Measurements from ENCODE around the gene POLD3. TPM values are rescaled to one million over a fixed set of nuclear protein-coding genes. Genes with fewer than 3 reads are reported as not detected.

The POLD3 gene
- total and polyA plus RNA-seq, 4 donors = 7.6 to 21.1 (median 15.0) TPM

DNA sequence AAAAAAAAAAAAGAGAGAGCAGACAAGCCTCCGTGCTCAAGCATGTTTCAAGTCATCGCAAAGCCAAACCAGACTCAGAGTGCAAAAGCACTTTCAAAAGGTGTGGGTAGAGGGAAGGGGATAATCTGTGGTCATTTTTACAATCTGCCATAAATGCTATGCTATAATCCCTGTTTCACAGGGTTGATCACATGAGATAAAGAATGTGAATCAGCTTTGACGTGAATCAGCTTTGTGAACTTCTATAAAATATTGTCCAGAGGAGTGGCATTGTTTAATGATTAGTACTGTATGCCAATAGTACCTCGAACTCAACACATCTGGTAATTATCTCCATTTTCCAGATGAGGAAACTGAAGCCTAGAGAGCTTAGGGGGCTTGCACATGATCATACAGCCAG lies 20.0 kb upstream of the POLD3 start:
- H3K36me3 ChIP-seq (ENCODE audit: control insufficient read depth in 4 of 4, insufficient read depth in 4 of 4, low read length in 4 of 4) = no peaks in the 10 kb centered on the region
- WGBS, 2 donors = 87 to 93% methylated on average over 4 of the region's 4 CpGs
- no peaks in the 10 kb centered on the region for H3K27me3 ChIP-seq (ENCODE audit: control insufficient read depth in 3 of 3, insufficient read depth in 3 of 3, low read length in 2 of 3)
- ATAC-seq (ENCODE audit: insufficient read depth, low FRiP score) (no peak), DNase-seq (no peak)
- peaks cover 0 to 3% (median 0%) of the 10 kb centered on the region in 4 donors for H3K9me3 ChIP-seq (ENCODE audit: control insufficient read depth in 4 of 4, insufficient read depth in 3 of 4, low read length in 3 of 4)
- H3K27ac ChIP-seq (ENCODE audit: low read depth in 1 of 2, low read length in 1 of 2) = no peak overlapping the region
- no peak overlapping the region for H3K9ac ChIP-seq (ENCODE audit: insufficient read depth in 1 of 2, low read length in 2 of 2)
- no peaks in the 10 kb centered on the region for H3K4me1 ChIP-seq (ENCODE audit: control insufficient read depth in 5 of 5, insufficient read depth in 5 of 5, low read length in 5 of 5)
- TF ChIP-seq CTCF (IDR thresholded peaks at IDR 0.05; ENCODE audit: control extremely low read depth, extremely low read depth) = no peak
- no peak overlapping the region for H3K4me3 ChIP-seq

DNA sequence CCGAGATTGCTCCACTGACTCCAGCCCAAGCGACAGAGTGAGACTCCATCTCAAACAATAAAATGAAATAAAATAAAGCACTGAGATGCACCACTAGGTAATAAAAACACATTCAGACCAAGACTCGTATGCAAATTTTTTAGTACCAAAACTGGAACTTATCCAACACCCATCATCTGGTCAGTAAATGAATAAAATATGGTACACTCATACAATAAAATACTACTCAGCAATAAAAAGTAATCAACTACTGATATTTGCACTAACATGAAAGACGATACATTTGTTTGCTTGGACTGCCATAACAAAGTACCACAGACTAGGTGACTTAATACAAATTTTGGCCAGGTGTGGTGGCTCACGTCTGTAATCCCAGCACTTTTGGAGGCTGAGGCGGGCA lies 17.8 kb upstream of the POLD3 start:
- Histone ChIP-seq H3K27me3 (ENCODE audit: control insufficient read depth in 3 of 3, insufficient read depth in 3 of 3, low read length in 2 of 3) (no peaks in the 10 kb centered on the region), H3K36me3 (ENCODE audit: control insufficient read depth in 4 of 4, insufficient read depth in 4 of 4, low read length in 4 of 4) (no peaks in the 10 kb centered on the region), H3K9ac (ENCODE audit: insufficient read depth in 1 of 2, low read length in 2 of 2) (no peak overlapping the region), H3K9me3 (ENCODE audit: control insufficient read depth in 4 of 4, insufficient read depth in 3 of 4, low read length in 3 of 4) (peaks cover 0 to 3% (median 0%) of the 10 kb centered on the region in 4 donors), H3K4me3 (no peak overlapping the region), H3K4me1 (ENCODE audit: control insufficient read depth in 5 of 5, insufficient read depth in 5 of 5, low read length in 5 of 5) (no peaks in the 10 kb centered on the region), H3K27ac (ENCODE audit: low read depth in 1 of 2, low read length in 1 of 2) (no peak overlapping the region)
- ATAC-seq (ENCODE audit: insufficient read depth, low FRiP score) = no peak
- 89 to 94% methylated on average over 6 of the region's 6 CpGs for WGBS, 2 donors
- TF ChIP-seq CTCF (IDR thresholded peaks at IDR 0.05; ENCODE audit: control extremely low read depth, extremely low read depth) = no peak
- DNase-seq = no peak

- no peak for ATAC-seq (ENCODE audit: insufficient read depth, low FRiP score)
- no peak for DNase-seq
- WGBS, 2 donors = 96 to 100% methylated on average over 3 of the region's 3 CpGs
Observed at GRCh38 chr11:74575999-74576398, 16.4 kb upstream of the POLD3 start.

More at GRCh38 chr11:74575999-74576398, 16.4 kb upstream of the POLD3 start:
- Histone ChIP-seq H3K4me3 (no peak overlapping the region), H3K27me3 (ENCODE audit: control insufficient read depth in 3 of 3, insufficient read depth in 3 of 3, low read length in 2 of 3) (no peaks in the 10 kb centered on the region), H3K4me1 (ENCODE audit: control insufficient read depth in 5 of 5, insufficient read depth in 5 of 5, low read length in 5 of 5) (no peaks in the 10 kb centered on the region), H3K9ac (ENCODE audit: insufficient read depth in 1 of 2, low read length in 2 of 2) (no peak overlapping the region), H3K9me3 (ENCODE audit: control insufficient read depth in 4 of 4, insufficient read depth in 3 of 4, low read length in 3 of 4) (peaks cover 0 to 3% (median 0%) of the 10 kb centered on the region in 4 donors), H3K27ac (ENCODE audit: low read depth in 1 of 2, low read length in 1 of 2) (no peak overlapping the region), H3K36me3 (ENCODE audit: control insufficient read depth in 4 of 4, insufficient read depth in 4 of 4, low read length in 4 of 4) (no peaks in the 10 kb centered on the region)
- TF ChIP-seq CTCF (IDR thresholded peaks at IDR 0.05; ENCODE audit: control extremely low read depth, extremely low read depth) = no peak
